ENCODE data around the gene NGEF. TPM values are rescaled to one million over a fixed set of nuclear protein-coding genes. Genes with fewer than 3 reads are reported as not detected.

Gene NGEF
- total RNA-seq, 1 donor from 2014 or later, result 1.2 TPM

DNA sequence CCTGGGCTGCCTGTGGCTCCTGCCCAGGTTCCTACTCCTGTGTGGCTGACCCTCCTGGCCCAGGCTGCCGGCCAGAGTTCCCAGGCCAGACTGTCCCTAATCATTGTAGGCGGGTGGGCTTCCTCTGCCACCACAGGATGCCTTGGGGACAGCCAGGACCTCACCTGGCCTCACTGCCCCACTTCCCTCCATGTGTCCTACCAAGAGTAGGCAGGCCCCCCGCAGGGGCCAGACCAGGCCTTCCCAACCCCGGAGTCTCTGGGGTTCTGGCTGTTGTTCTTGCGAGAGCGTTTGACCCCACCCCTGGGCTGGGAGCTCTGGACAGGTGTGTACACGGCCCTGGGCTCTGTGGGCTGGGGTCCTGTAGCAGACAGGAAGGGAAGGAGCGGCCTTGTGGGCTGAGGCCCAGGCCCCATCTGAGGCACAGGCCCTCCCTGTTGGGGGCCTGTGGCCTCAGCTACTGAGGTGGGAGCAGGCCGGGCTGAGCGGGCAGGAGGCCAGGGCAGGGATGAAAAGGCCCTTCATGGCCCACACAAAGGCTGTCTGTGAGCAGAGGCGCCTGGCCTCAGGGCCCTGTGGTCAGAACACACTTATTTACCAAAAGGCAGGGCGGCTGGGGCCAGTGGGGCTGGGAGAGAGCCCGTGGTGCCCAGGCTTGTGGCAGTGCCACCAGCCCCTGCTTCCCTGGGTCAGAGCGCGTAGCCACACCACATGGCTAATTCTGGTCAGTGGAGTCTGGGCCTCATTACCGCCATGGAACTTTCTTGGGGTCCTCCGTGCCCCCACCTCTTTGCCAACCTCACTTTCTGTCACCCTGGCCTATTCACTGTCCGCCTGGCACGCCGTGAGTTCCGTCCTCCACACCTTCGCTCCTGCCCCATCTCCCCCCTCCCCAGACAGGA lies 141.0 kb downstream of the NGEF start:
- no peak for DNase-seq
- peaks cover under 1% of the 10 kb centered on the region for H3K36me3 Mint-ChIP-seq (ENCODE audit: low read depth)
- intact Hi-C loops (cut with micrococcal nuclease), result no loop called here
- H3K9me3 Mint-ChIP-seq, result no peaks in the 10 kb centered on the region
- H3K4me3 Mint-ChIP-seq, result no peak overlapping the region
- no peak overlapping the region for H3K27ac Mint-ChIP-seq
- peaks cover 5% of the 10 kb centered on the region for H3K4me1 Mint-ChIP-seq
- peaks cover 8% of the 10 kb centered on the region for H3K27me3 Mint-ChIP-seq

- Mint-ChIP-seq H3K4me1 (peaks cover 5% of the 10 kb centered on the region), H3K27ac (no peak overlapping the region), H3K9me3 (no peaks in the 10 kb centered on the region)
Observed at GRCh38 chr2:232871418-232871834, 141.6 kb downstream of the NGEF start.

GRCh38 chr2:232870766-232871371 lies 142.2 kb downstream of the NGEF start:
- intact Hi-C loops (cut with micrococcal nuclease), result no loop called here
- Mint-ChIP-seq H3K4me3 (no peak overlapping the region), H3K36me3 (ENCODE audit: low read depth) (peaks cover 1% of the 10 kb centered on the region), H3K27me3 (peaks cover 8% of the 10 kb centered on the region), H3K27ac (no peak overlapping the region), H3K4me1 (peaks cover 5% of the 10 kb centered on the region), H3K9me3 (no peaks in the 10 kb centered on the region)
- no peak for DNase-seq

More at GRCh38 chr2:232871418-232871834, 141.6 kb downstream of the NGEF start:
- no peak for DNase-seq
- intact Hi-C loops (cut with micrococcal nuclease), result no loop called here
- Mint-ChIP-seq H3K36me3 (ENCODE audit: low read depth) (peaks cover 1% of the 10 kb centered on the region), H3K4me3 (no peak overlapping the region), H3K27me3 (peaks cover 8% of the 10 kb centered on the region)

- Mint-ChIP-seq H3K4me3 (no peak within 1 kb of the TSS), H3K36me3 (ENCODE audit: low read depth) (peaks cover 1% of the 10 kb centered on the region), H3K27me3 (peaks cover 3% of the 10 kb centered on the region), H3K9me3 (no peaks in the 10 kb centered on the region), H3K27ac (no peak within 1 kb of the TSS), H3K4me1 (peaks cover 2% of the 10 kb centered on the region)
- intact Hi-C loops (cut with micrococcal nuclease), result no loop called here
- DNase-seq, result no peak
Observed at GRCh38 chr2:232870018-232870765, 142.9 kb downstream of the NGEF start, which contains the start of gene SNORC. SNORC (plus strand) TSS chr2:232870264; CDS start chr2:232870342, 78 bp downstream.

GRCh38 chr2:232869138-232870017 lies 143.7 kb downstream of the NGEF start:
- Mint-ChIP-seq H3K27ac (no peak overlapping the region), H3K36me3 (ENCODE audit: low read depth) (peaks cover 1% of the 10 kb centered on the region), H3K9me3 (no peaks in the 10 kb centered on the region), H3K27me3 (no peaks in the 10 kb centered on the region), H3K4me3 (no peak overlapping the region), H3K4me1 (no peaks in the 10 kb centered on the region)
- intact Hi-C loops (cut with micrococcal nuclease), result no loop called here
- DNase-seq, result no peak

DNA sequence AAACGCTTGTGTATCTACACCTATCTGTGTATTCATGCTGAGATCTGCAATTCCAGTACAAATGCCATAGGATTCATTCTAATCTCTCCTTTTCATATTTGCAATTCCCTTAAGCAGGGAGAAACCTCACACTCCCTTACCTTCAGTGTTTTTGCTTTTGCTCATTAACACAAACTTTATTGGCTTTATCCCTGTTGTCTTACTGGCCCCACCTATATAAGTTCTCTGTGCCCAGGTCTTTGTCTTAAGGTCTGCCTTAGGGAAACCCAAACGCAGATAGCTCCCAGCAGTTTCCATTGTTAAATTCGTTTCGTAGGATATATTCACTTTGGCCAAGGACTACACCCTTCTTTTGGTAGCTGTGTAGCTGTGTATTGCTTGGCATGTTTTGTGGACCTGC lies 147.0 kb downstream of the NGEF start:
- Mint-ChIP-seq H3K4me1 (no peaks in the 10 kb centered on the region), H3K27ac (no peak overlapping the region), H3K36me3 (ENCODE audit: low read depth) (peaks cover 6% of the 10 kb centered on the region), H3K4me3 (no peak overlapping the region), H3K27me3 (no peaks in the 10 kb centered on the region), H3K9me3 (no peaks in the 10 kb centered on the region)
- DNase-seq, result no peak
- intact Hi-C loops (cut with micrococcal nuclease), result no loop called here

GRCh38 chr2:232865165-232865564 lies 147.9 kb downstream of the NGEF start:
- peaks cover 12% of the 10 kb centered on the region for H3K36me3 Mint-ChIP-seq (ENCODE audit: low read depth)
- no peak for DNase-seq
- H3K4me3 Mint-ChIP-seq, result no peak overlapping the region
- no peak overlapping the region for H3K27ac Mint-ChIP-seq
- no peaks in the 10 kb centered on the region for H3K27me3 Mint-ChIP-seq
- H3K9me3 Mint-ChIP-seq, result no peaks in the 10 kb centered on the region
- H3K4me1 Mint-ChIP-seq, result no peaks in the 10 kb centered on the region
- intact Hi-C loops (cut with micrococcal nuclease), result no loop called here

DNA sequence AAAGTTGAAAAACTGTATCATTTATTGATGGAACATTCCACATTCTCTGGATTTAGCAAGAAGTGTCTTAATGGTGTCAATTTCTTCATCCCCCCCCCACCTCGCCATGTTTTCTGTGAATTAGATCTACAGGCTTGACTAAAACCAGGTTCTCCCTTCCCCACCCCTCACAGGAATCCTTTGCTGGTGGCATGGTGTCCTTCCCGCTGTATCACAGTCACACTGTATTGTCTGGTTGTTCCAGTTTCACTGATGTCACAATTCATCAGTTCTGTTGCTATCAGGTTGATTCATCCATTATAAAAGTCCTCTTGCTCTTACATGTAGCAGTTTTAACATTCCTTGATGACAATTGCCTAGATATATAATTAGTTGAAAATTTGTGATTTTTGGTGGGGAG lies 149.1 kb downstream of the NGEF start:
- no peaks in the 10 kb centered on the region for H3K4me1 Mint-ChIP-seq
- H3K9me3 Mint-ChIP-seq, result no peaks in the 10 kb centered on the region
- intact Hi-C loops (cut with micrococcal nuclease), result no loop called here
- H3K36me3 Mint-ChIP-seq (ENCODE audit: low read depth), result peaks cover 19% of the 10 kb centered on the region
- H3K4me3 Mint-ChIP-seq, result no peak overlapping the region
- DNase-seq, result no peak
- H3K27me3 Mint-ChIP-seq, result no peaks in the 10 kb centered on the region
- H3K27ac Mint-ChIP-seq, result no peak overlapping the region

DNA sequence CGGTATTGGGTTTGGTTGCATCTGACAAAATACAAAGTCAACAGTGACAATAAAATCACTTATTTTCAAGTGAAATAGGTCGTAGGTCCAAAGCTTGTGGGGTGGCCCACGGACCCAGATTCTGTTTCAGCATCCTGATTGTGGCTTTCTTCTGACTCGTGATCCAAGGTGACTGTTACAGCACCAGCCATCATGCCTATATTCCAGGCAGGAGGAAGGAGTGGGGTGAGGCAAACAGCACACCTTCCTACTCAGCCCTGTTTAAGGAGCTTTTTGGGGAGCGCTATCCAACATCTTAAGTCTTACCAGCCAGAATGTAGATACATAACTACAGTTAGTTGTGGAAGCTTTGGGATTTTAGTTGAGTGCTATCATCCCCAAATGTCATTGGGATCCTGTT lies 151.7 kb downstream of the NGEF start:
- Mint-ChIP-seq H3K36me3 (ENCODE audit: low read depth) (peaks cover 36% of the 10 kb centered on the region), H3K4me1 (no peaks in the 10 kb centered on the region), H3K27ac (no peak overlapping the region), H3K9me3 (no peaks in the 10 kb centered on the region), H3K27me3 (no peaks in the 10 kb centered on the region), H3K4me3 (no peak overlapping the region)
- no peak for DNase-seq
- intact Hi-C loops (cut with micrococcal nuclease), result no loop called here

DNA sequence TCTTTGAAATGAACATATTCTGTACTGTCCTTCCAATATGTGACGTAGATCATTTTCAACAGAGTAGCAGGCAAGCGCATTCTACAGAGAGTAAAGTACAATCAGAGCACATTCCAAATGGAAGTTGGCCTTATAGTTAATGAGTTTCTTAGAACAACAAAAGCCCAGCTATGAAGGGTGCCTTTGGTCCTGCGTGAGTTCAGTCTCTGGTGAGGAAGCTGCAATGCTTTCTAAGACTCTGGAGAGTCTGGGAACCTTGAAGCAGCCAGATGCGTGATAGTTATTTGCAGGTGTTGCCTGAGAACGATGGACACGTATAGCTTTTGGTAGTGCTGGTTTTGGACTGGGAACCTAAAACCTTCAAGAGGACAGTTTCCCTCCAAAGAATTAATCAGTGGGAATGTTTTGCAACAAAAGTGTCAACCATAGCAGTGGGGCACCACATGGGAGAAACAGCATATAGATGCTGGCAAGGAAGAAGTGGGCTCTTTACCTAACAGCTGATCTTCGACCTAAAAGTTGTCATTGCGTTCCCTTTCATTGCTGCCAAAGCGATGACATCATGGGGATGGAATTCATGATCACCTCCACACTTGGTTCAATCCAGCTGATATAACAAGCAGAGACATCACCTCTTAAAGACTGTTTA lies 152.3 kb downstream of the NGEF start:
- no peaks in the 10 kb centered on the region for H3K4me1 Mint-ChIP-seq
- no peaks in the 10 kb centered on the region for H3K27me3 Mint-ChIP-seq
- H3K9me3 Mint-ChIP-seq, result no peaks in the 10 kb centered on the region
- intact Hi-C loops (cut with micrococcal nuclease), result no loop called here
- DNase-seq, result no peak
- H3K4me3 Mint-ChIP-seq, result no peak overlapping the region
- H3K36me3 Mint-ChIP-seq (ENCODE audit: low read depth), result peaks cover 39% of the 10 kb centered on the region
- H3K27ac Mint-ChIP-seq, result no peak overlapping the region

DNA sequence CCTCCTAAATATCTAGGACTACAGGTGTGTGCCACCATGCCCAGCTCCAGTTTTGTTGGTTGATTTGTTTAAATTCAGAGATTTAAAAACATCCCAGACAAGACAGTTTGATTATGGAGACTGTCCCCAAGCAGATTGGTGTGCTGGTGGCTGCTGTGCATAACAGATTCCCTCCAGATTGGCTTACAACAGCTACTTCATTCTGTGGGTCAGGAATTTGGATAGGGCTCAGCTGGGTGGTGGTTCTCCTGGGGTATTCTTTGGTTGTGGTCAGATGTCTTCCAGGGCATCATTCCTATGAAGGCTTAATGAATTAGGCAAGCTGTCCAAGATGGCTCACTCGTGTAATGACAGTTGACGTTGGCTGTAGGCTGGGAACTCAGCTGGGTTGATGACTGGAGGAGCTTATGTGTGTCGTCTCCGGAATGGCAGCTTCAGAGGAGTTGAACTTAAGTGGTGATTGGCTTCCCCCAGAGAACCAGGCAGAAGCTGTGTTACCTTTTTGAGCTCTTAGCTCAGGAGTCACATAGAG lies 153.6 kb downstream of the NGEF start:
- intact Hi-C loops (cut with micrococcal nuclease), result no loop called here
- H3K4me3 Mint-ChIP-seq, result no peak overlapping the region
- H3K4me1 Mint-ChIP-seq, result no peaks in the 10 kb centered on the region
- DNase-seq, result no peak
- H3K36me3 Mint-ChIP-seq (ENCODE audit: low read depth), result peaks cover 44% of the 10 kb centered on the region
- H3K27me3 Mint-ChIP-seq, result no peaks in the 10 kb centered on the region
- H3K9me3 Mint-ChIP-seq, result no peaks in the 10 kb centered on the region
- H3K27ac Mint-ChIP-seq, result no peak overlapping the region

- no peak for DNase-seq
- Mint-ChIP-seq H3K4me3 (no peak overlapping the region), H3K36me3 (ENCODE audit: low read depth) (peaks cover 50% of the 10 kb centered on the region), H3K27ac (no peak overlapping the region), H3K27me3 (no peaks in the 10 kb centered on the region), H3K9me3 (no peaks in the 10 kb centered on the region), H3K4me1 (peaks cover 4% of the 10 kb centered on the region)
- intact Hi-C loops (cut with micrococcal nuclease), result no loop called here
Observed at GRCh38 chr2:232857158-232857563, 155.9 kb downstream of the NGEF start.

- peaks cover 52% of the 10 kb centered on the region for H3K36me3 Mint-ChIP-seq (ENCODE audit: low read depth)
- intact Hi-C loops (cut with micrococcal nuclease), result no loop called here
Observed at GRCh38 chr2:232854082-232854481, 159.0 kb downstream of the NGEF start.

More at GRCh38 chr2:232854082-232854481, 159.0 kb downstream of the NGEF start:
- H3K27me3 Mint-ChIP-seq, result no peaks in the 10 kb centered on the region
- no peak for DNase-seq
- H3K4me1 Mint-ChIP-seq, result peaks cover 4% of the 10 kb centered on the region
- H3K9me3 Mint-ChIP-seq, result no peaks in the 10 kb centered on the region
- H3K4me3 Mint-ChIP-seq, result no peak overlapping the region
- no peak overlapping the region for H3K27ac Mint-ChIP-seq
